Panc1 (cell line): ENCODE data around the gene CMPK1. TPM values are rescaled to one million over a fixed set of nuclear protein-coding genes. Genes with fewer than 3 reads are reported as not detected.

Source experiments
- ATAC-seq: fragments of 200-7000 bp; cut with Tn5 transposase; 2 replicates; pipeline ENCODE4 v1.9.1; 2020; ENCODE audit warnings: mild to moderate bottlenecking, moderate library complexity
- BruUV-seq: library from RNA; stranded (reverse); fragments of 400-500 nt; replicated peaks from 2 replicates; lab custom pipeline; 2021; lab: Mats Ljungman, UMichigan
- CTCF ChIA-PET: fragments of 300-600 bp; sonication (Branson Sonifier 250); formaldehyde crosslinking; loops from one replicate; lab custom pipeline; 2022; ENCODE audit warnings: antibody characterized with exemption; lab: Charles Lee
- POLR2A ChIA-PET: fragments of 300-600 bp; sonication (Branson Sonifier 250); formaldehyde crosslinking; loops from one replicate; lab custom pipeline; 2022; ENCODE audit warnings: antibody characterized with exemption; lab: Charles Lee
- DNase-seq: peaks from one replicate; pipeline ENCODE4 v3.0.0-alpha.2; 2010; ENCODE audit warnings: low read depth, low spot score
- H3K27ac ChIP-seq: 2 replicates; pipeline ENCODE4 v1.5.1; 2011; ENCODE audit warnings: mild to moderate bottlenecking, low read length, inconsistent platforms
- H3K27me3 ChIP-seq: fragments of 200-500 bp; sonication (Bioruptor generic); 2 replicates; pipeline ENCODE4 v1.6.0; 2014; ENCODE audit warnings: low read length, inconsistent platforms; ENCODE audit not compliant: control insufficient read depth, insufficient read depth
- H3K36me3 ChIP-seq: fragments of 200-500 bp; sonication (Bioruptor generic); 2 replicates; pipeline ENCODE4 v1.5.1; 2014; ENCODE audit warnings: inconsistent platforms, mild to moderate bottlenecking, low read length, moderate library complexity; ENCODE audit not compliant: control insufficient read depth, insufficient read depth
- H3K4me1 ChIP-seq: 2 replicates; pipeline ENCODE4 v1.5.1; 2011; ENCODE audit warnings: inconsistent platforms, mild to moderate bottlenecking, low read length, moderate library complexity; ENCODE audit not compliant: control insufficient read depth, insufficient read depth
- H3K4me3 ChIP-seq, 2 experiments: 2 replicates each; pipeline ENCODE4 v1.5.1; 2011 to 2012; ENCODE audit warnings: low read depth in 2 of 2, low read length in 2 of 2, mild to moderate bottlenecking in 2 of 2, inconsistent platforms in 1 of 2, moderate library complexity in 1 of 2
- H3K9me3 ChIP-seq: fragments of 200-500 bp; sonication (Bioruptor generic); 2 replicates; pipeline ENCODE4 v1.5.1; 2014; ENCODE audit warnings: low read depth, mild to moderate bottlenecking, inconsistent platforms, low read length, moderate library complexity; ENCODE audit not compliant: control insufficient read depth, insufficient read depth
- POLR2AphosphoS5 ChIP-seq: IDR thresholded peaks from 2 replicates; pipeline ENCODE4 v1.6.1; 2012; ENCODE audit warnings: mild to moderate bottlenecking, low read depth, low read length, moderate library complexity
- SIN3A ChIP-seq: IDR thresholded peaks from 2 replicates; pipeline ENCODE4 v1.6.1; 2012; ENCODE audit warnings: low read depth, mild to moderate bottlenecking, low read length, moderate library complexity, borderline replicate concordance; ENCODE audit not compliant: insufficient read depth
- TCF7L2 ChIP-seq: IDR thresholded peaks from 2 replicates; pipeline ENCODE4 v1.6.1; 2011; ENCODE audit warnings: mild to moderate bottlenecking, low read depth, low read length, inconsistent platforms
- in situ Hi-C: cut with HindIII; loops from 2 replicates; pipeline ENCODE4 v1.10.0; 2016; ENCODE audit warnings: low sequenced_read_pairs, low pct_unique_long_range_greater_than_20kb
- intact Hi-C: fragments of 100-400 bp; cut with micrococcal nuclease; formaldehyde crosslinking; loops from one replicate; pipeline ENCODE4 v1.10.0; 2022; ENCODE audit not compliant: unreplicated experiment
- total RNA-seq: library from RNA; stranded (reverse); gene quantifications from one replicate; pipeline ENCODE4 v1.2.1, GENCODE V29; 2021; ENCODE audit not compliant: unreplicated experiment
- TF ChIP-seq, protein P1 (sequence below), 2 experiments: IDR thresholded peaks; 2 replicates each; pipeline ENCODE4 v1.6.1; 2011 to 2012; ENCODE audit warnings: low read depth in 2 of 2, control low read depth in 1 of 2, low read length in 1 of 2, mild to moderate bottlenecking in 1 of 2, moderate library complexity in 1 of 2; ENCODE audit not compliant: insufficient read depth in 1 of 2
- TF ChIP-seq, protein P2 (sequence below): fragments of 450-650 bp; IDR thresholded peaks from 2 replicates; pipeline ENCODE4 v1.5.1; 2017; ENCODE audit warnings: mild to moderate bottlenecking

The CMPK1 gene
- total RNA-seq, 1 experiment from 2014 or later = 85.1 TPM

DNA sequence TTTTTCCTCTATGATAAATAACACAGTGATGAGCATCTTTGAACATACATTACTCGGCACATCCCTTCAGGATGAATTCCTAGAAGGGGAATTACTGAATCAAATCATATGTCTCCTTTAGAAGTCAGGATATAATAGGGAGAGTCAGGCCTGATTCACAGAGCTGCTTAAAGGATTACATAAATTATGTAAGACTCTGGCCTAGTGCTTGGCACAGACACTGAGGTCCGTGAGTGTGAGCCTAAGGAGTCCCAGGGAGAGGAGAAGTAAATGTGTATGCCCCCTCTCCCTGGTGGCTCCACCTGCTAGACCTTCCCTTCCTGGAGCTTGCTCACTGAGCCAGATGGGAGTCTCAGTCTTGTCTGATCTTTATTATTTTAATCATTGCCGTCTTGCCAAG is 73.9 kb downstream of the CMPK1 start:
- no TSS peak for BruUV-seq
- ChIA-PET POLR2A (interaction anchor here (0.6 kb wide), 1 partner anchor 10 kb away, joined by 3 read pairs; no protein-coding TSS in a partner anchor), CTCF (no interaction called here)
- intact Hi-C loops = no loop called here
- Histone ChIP-seq H3K4me1 (no peaks in the 10 kb centered on the region), H3K36me3 (no peaks in the 10 kb centered on the region), H3K9me3 (no peaks in the 10 kb centered on the region), H3K27ac (no peak overlapping the region), H3K4me3 (no peak overlapping the region), H3K27me3 (no peaks in the 10 kb centered on the region)
- no peak for ATAC-seq
- TF ChIP-seq POLR2AphosphoS5 = no peak
- TF ChIP-seq, protein P1, sequence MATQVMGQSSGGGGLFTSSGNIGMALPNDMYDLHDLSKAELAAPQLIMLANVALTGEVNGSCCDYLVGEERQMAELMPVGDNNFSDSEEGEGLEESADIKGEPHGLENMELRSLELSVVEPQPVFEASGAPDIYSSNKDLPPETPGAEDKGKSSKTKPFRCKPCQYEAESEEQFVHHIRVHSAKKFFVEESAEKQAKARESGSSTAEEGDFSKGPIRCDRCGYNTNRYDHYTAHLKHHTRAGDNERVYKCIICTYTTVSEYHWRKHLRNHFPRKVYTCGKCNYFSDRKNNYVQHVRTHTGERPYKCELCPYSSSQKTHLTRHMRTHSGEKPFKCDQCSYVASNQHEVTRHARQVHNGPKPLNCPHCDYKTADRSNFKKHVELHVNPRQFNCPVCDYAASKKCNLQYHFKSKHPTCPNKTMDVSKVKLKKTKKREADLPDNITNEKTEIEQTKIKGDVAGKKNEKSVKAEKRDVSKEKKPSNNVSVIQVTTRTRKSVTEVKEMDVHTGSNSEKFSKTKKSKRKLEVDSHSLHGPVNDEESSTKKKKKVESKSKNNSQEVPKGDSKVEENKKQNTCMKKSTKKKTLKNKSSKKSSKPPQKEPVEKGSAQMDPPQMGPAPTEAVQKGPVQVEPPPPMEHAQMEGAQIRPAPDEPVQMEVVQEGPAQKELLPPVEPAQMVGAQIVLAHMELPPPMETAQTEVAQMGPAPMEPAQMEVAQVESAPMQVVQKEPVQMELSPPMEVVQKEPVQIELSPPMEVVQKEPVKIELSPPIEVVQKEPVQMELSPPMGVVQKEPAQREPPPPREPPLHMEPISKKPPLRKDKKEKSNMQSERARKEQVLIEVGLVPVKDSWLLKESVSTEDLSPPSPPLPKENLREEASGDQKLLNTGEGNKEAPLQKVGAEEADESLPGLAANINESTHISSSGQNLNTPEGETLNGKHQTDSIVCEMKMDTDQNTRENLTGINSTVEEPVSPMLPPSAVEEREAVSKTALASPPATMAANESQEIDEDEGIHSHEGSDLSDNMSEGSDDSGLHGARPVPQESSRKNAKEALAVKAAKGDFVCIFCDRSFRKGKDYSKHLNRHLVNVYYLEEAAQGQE (IDR thresholded peaks at IDR 0.05; ENCODE audit: insufficient read depth in 1 of 2, low read depth in 2 of 2, low read length in 1 of 2) = no peak
- TF ChIP-seq SIN3A = no peak
- TF ChIP-seq TCF7L2 = no peak
- in situ Hi-C loops = no loop called here
- no peak for DNase-seq

DNA sequence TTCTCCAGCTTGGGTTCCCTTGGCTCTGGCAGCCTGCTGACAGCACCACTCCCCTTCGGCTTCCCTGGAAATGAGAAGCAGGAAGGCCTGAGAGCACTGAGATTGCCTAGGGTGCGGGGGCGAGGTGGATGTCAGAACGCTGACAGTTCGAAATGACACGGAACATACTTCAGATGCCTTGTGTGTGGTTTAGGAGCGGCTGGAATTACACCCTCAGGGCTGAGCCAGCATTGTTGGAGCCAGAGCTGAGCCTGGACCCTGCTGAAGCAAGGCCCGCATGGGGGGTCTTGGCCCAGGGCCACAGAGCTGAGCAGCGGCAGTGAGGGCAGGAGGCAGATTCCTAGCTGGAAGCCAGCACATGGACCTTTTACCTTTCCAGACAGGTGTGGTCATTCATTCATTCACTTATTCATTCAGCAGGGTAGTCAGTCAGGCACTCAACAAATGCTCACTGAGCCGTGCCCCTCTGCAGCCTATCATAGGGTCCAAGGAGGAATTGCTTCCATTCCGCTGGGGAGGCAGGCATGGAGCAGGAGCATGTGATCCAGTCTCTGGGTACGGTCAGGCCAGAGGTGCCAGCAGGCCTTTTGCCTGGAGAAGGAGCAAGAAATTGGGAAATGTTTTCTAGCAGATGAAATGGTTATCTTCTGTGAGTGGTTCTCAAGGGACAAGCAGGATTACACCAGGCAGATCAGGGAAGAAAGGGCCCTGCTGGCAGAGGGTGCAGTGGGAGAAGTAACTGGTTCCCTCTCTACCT is 75.9 kb downstream of the CMPK1 start:
- ATAC-seq (no peak), DNase-seq (no peak)
- ChIA-PET CTCF (no interaction called here), POLR2A (no interaction called here)
- no TSS peak for BruUV-seq
- Histone ChIP-seq H3K9me3 (no peaks in the 10 kb centered on the region), H3K27ac (no peak overlapping the region), H3K4me1 (no peaks in the 10 kb centered on the region), H3K36me3 (no peaks in the 10 kb centered on the region), H3K27me3 (no peaks in the 10 kb centered on the region), H3K4me3 (no peak overlapping the region)
- TF ChIP-seq, protein P1 (IDR thresholded peaks at IDR 0.05; ENCODE audit: insufficient read depth in 1 of 2, low read depth in 2 of 2, low read length in 1 of 2) = no peak
- TF ChIP-seq POLR2AphosphoS5 (no peak), SIN3A (no peak), TCF7L2 (no peak)
- TF ChIP-seq, protein P2, sequence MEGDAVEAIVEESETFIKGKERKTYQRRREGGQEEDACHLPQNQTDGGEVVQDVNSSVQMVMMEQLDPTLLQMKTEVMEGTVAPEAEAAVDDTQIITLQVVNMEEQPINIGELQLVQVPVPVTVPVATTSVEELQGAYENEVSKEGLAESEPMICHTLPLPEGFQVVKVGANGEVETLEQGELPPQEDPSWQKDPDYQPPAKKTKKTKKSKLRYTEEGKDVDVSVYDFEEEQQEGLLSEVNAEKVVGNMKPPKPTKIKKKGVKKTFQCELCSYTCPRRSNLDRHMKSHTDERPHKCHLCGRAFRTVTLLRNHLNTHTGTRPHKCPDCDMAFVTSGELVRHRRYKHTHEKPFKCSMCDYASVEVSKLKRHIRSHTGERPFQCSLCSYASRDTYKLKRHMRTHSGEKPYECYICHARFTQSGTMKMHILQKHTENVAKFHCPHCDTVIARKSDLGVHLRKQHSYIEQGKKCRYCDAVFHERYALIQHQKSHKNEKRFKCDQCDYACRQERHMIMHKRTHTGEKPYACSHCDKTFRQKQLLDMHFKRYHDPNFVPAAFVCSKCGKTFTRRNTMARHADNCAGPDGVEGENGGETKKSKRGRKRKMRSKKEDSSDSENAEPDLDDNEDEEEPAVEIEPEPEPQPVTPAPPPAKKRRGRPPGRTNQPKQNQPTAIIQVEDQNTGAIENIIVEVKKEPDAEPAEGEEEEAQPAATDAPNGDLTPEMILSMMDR = no peak
- intact Hi-C loops (no loop called here), in situ Hi-C loops (no loop called here)
